PC-9 (cell line): Measurements from ENCODE around the gene CTSL.

ENCODE experiments used
- CTCF ChIP-seq: fragments of 200-600 bp; sonication (generic); conservative IDR thresholded peaks from 2 replicates; pipeline ENCODE4 v1.6.1; 2017; ENCODE audit warnings: mixed run types, antibody characterized with exemption, mild to moderate bottlenecking, moderate library complexity
- EZH2 ChIP-seq: fragments of 200-600 bp; sonication (generic); IDR thresholded peaks from 2 replicates; pipeline ENCODE4 v1.8.0; 2017; ENCODE audit warnings: antibody characterized with exemption, low read depth

- no peak for TF ChIP-seq CTCF
- no peak for TF ChIP-seq EZH2
These were observed 31.6 kb upstream of the CTSL start for GRCh38 chr9:87694236-87694755.
